Neutrophil (primary cell): ENCODE measurements around the gene CTSC.

Experiments
- H3K27ac ChIP-seq: fragments of 200-600 bp; sonication (generic); 2 replicates; pipeline ENCODE4 v1.5.1; 2016; ENCODE audit warnings: mild to moderate bottlenecking, moderate library complexity
- H3K27me3 ChIP-seq: fragments of 200-600 bp; sonication (generic); 2 replicates; pipeline ENCODE4 v1.6.0; 2016; ENCODE audit warnings: mild to moderate bottlenecking
- H3K36me3 ChIP-seq: fragments of 200-600 bp; sonication (generic); 2 replicates; pipeline ENCODE4 v1.5.1; 2017
- H3K4me1 ChIP-seq, 2 experiments: fragments of 200-600 bp in 1 of 2; sonication (generic) in 1 of 2; 1 replicate in 1 of 2; 2 replicates in 1 of 2; pipeline versions ENCODE4 v1.5.1 to v1.6.1; 2013 to 2016; ENCODE audit warnings: low read depth in 1 of 2, low read length in 1 of 2, mild to moderate bottlenecking in 1 of 2, moderate library complexity in 1 of 2; ENCODE audit not compliant: control insufficient read depth in 1 of 2, insufficient read depth in 1 of 2
- H3K4me3 ChIP-seq, 2 experiments: fragments of 200-600 bp in 1 of 2; sonication (generic) in 1 of 2; 1 replicate in 1 of 2; 2 replicates in 1 of 2; pipeline ENCODE4 v1.5.1; 2013 to 2016; ENCODE audit warnings: low read depth in 1 of 2, low read length in 1 of 2, mild to moderate bottlenecking in 1 of 2, moderate library complexity in 1 of 2
- H3K9me3 ChIP-seq: fragments of 200-600 bp; sonication (generic); 2 replicates; pipeline ENCODE4 v1.5.1; 2016
- CTCF ChIP-seq: fragments of 200-600 bp; sonication (generic); IDR thresholded peaks from 2 replicates; pipeline ENCODE4 v1.5.1; 2016; ENCODE audit warnings: antibody characterized with exemption

CTSC gene

GRCh38 chr11:88341522-88342251, 4.2 kb upstream of the CTSC start:
- Histone ChIP-seq H3K27ac (no peak overlapping the region), H3K36me3 (no peaks in the 10 kb centered on the region), H3K4me1 (peaks cover 44 to 54% of the 10 kb centered on the region in 2 experiments), H3K27me3 (no peaks in the 10 kb centered on the region), H3K9me3 (no peaks in the 10 kb centered on the region), H3K4me3 (no peak overlapping the region)
- no peak for TF ChIP-seq CTCF

GRCh38 chr11:88340366-88340935, 2.9 kb upstream of the CTSC start:
- no peaks in the 10 kb centered on the region for H3K9me3 ChIP-seq

GRCh38 chr11:88337987-88338668, 592 bp upstream of the CTSC start:
- peak overlapping the region; percentile 83 to 85 for H3K4me3 ChIP-seq
- peaks cover 8% of the 10 kb centered on the region for H3K36me3 ChIP-seq
- H3K9me3 ChIP-seq = no peaks in the 10 kb centered on the region
- H3K27ac ChIP-seq = peak overlapping the region; percentile 93
- peaks cover 49 to 55% of the 10 kb centered on the region in 2 experiments for H3K4me1 ChIP-seq
- TF ChIP-seq CTCF = no peak
- no peaks in the 10 kb centered on the region for H3K27me3 ChIP-seq

More at GRCh38 chr11:88340366-88340935, 2.9 kb upstream of the CTSC start:
- Histone ChIP-seq H3K27ac (no peak overlapping the region), H3K4me1 (peaks cover 54 to 56% of the 10 kb centered on the region in 2 experiments), H3K36me3 (no peaks in the 10 kb centered on the region), H3K4me3 (no peak overlapping the region), H3K27me3 (no peaks in the 10 kb centered on the region)
- TF ChIP-seq CTCF = no peak

- H3K36me3 ChIP-seq = peaks cover 33% of the 10 kb centered on the region
- H3K27ac ChIP-seq = peak overlapping the region; percentile 73
- H3K9me3 ChIP-seq = no peaks in the 10 kb centered on the region
- TF ChIP-seq CTCF = no peak
- no peaks in the 10 kb centered on the region for H3K27me3 ChIP-seq
- H3K4me3 ChIP-seq = peak overlapping the region; percentile 83 to 85
- peaks cover 42 to 47% of the 10 kb centered on the region in 2 experiments for H3K4me1 ChIP-seq
Measured at GRCh38 chr11:88335284-88335683, 2.3 kb downstream of the CTSC start.

- no peaks in the 10 kb centered on the region for H3K9me3 ChIP-seq
- peaks cover 32 to 41% of the 10 kb centered on the region in 2 experiments for H3K4me1 ChIP-seq
Measured at GRCh38 chr11:88333862-88334261, 3.7 kb downstream of the CTSC start.

More at GRCh38 chr11:88333862-88334261, 3.7 kb downstream of the CTSC start:
- H3K4me3 ChIP-seq = no peak overlapping the region
- peaks cover 39% of the 10 kb centered on the region for H3K36me3 ChIP-seq
- H3K27ac ChIP-seq = peak overlapping the region; percentile 73
- TF ChIP-seq CTCF = no peak
- no peaks in the 10 kb centered on the region for H3K27me3 ChIP-seq
